ENCODE results near the gene MRTFA. TPM values are rescaled to one million over a fixed set of nuclear protein-coding genes. Genes with fewer than 3 reads are reported as not detected.
"Not testable (repeated sequence)": the region's sequence is repeated elsewhere in the genome, so short reads cannot be mapped to it uniquely, and the experiment has no call there.

Gene MRTFA
- total RNA-seq, 4 donors from 2014 or later = 32.6 to 173 (median 76.1) TPM

GRCh38 chr22:40531951-40532900, 104.3 kb downstream of the MRTFA start:
- no peak for DNase-seq
- Histone ChIP-seq H3K27me3 (no peaks in the 10 kb centered on the region), H3K36me3 (no peaks in the 10 kb centered on the region), H3K4me3 (no peak overlapping the region), H3K4me1 (peaks cover 4 to 14% of the 10 kb centered on the region in 2 donors), H3K9me3 (no peaks in the 10 kb centered on the region), H3K27ac (peak overlapping the region; percentile 80 to 82)
- no peak for TF ChIP-seq POLR2A (IDR thresholded peaks at IDR 0.05)
- TF ChIP-seq CTCF (IDR thresholded peaks at IDR 0.05) = no peak
- intact Hi-C loops (cut with DNase I; ENCODE audit: low total_unique reads) = no loop called here

- H3K4me3 ChIP-seq; intact Hi-C loops (cut with DNase I; ENCODE audit: low total_unique reads); H3K27me3 ChIP-seq; DNase-seq; H3K36me3 ChIP-seq; H3K9me3 ChIP-seq: not testable (repeated sequence)
- Histone ChIP-seq H3K27ac (peak overlapping the region; percentile 80 to 82), H3K4me1 (peaks cover 4 to 14% of the 10 kb centered on the region in 2 donors)
These were observed 106.1 kb downstream of the MRTFA start for GRCh38 chr22:40530391-40530790.

GRCh38 chr22:40529821-40530220, 106.7 kb downstream of the MRTFA start:
- no peak for DNase-seq
- TF ChIP-seq POLR2A (IDR thresholded peaks at IDR 0.05) (no peak), CTCF (IDR thresholded peaks at IDR 0.05) (no peak)
- no peaks in the 10 kb centered on the region for H3K9me3 ChIP-seq
- H3K36me3 ChIP-seq = no peaks in the 10 kb centered on the region
- intact Hi-C loops (cut with DNase I; ENCODE audit: low total_unique reads) = loop anchor here (10.0 kb wide), 1 partner anchor 115 kb away; no protein-coding TSS in a partner anchor
- no peak overlapping the region for H3K4me3 ChIP-seq
- peaks cover 4 to 14% of the 10 kb centered on the region in 2 donors for H3K4me1 ChIP-seq
- no peaks in the 10 kb centered on the region for H3K27me3 ChIP-seq
- peak overlapping the region; percentile 80 to 82 for H3K27ac ChIP-seq

- Histone ChIP-seq H3K27me3 (no peaks in the 10 kb centered on the region), H3K4me1 (peaks cover 0 to 9% of the 10 kb centered on the region in 2 donors), H3K36me3 (no peaks in the 10 kb centered on the region), H3K4me3 (no peak overlapping the region), H3K9me3 (no peaks in the 10 kb centered on the region), H3K27ac (peak overlapping the region; percentile 80 to 82)
- TF ChIP-seq POLR2A (IDR thresholded peaks at IDR 0.05) (no peak), CTCF (IDR thresholded peaks at IDR 0.05) (no peak)
- intact Hi-C loops (cut with DNase I; ENCODE audit: low total_unique reads) = loop anchor here (10.0 kb wide), 1 partner anchor 118 kb away; no protein-coding TSS in a partner anchor
- no peak for DNase-seq
These were observed 109.6 kb downstream of the MRTFA start for GRCh38 chr22:40526960-40527359.

GRCh38 chr22:40525250-40525884, 111.2 kb downstream of the MRTFA start:
- no peak for DNase-seq
- Histone ChIP-seq H3K4me1 (peaks cover 0 to 9% of the 10 kb centered on the region in 2 donors), H3K36me3 (no peaks in the 10 kb centered on the region), H3K9me3 (no peaks in the 10 kb centered on the region), H3K4me3 (no peak overlapping the region), H3K27ac (peak overlapping the region; percentile 80 to 82), H3K27me3 (no peaks in the 10 kb centered on the region)
- intact Hi-C loops (cut with DNase I; ENCODE audit: low total_unique reads) = loop anchor here (10.0 kb wide), 1 partner anchor 119 kb away; no protein-coding TSS in a partner anchor
- peak; percentile 29 to 54 (median 38) for TF ChIP-seq CTCF (IDR thresholded peaks at IDR 0.05)
- TF ChIP-seq POLR2A (IDR thresholded peaks at IDR 0.05) = no peak

Measured in uterus (tissue), 4 donors.